Skeletal muscle satellite cell (primary cell): ENCODE results near the gene DEFB132.
"Not testable (repeated sequence)": the region's sequence is repeated elsewhere in the genome, so short reads cannot be mapped to it uniquely, and the experiment has no call there.

Source experiments
- H3K27me3 ChIP-seq: 2 replicates; pipeline ENCODE4 v1.7.0; 2013; ENCODE audit warnings: low read length; ENCODE audit not compliant: control insufficient read depth, insufficient read depth
- H3K36me3 ChIP-seq: 2 replicates; pipeline ENCODE4 v1.7.0; 2013; ENCODE audit warnings: mild to moderate bottlenecking, control low read depth, low read length; ENCODE audit not compliant: insufficient read depth
- H3K4me1 ChIP-seq: 2 replicates; pipeline ENCODE4 v1.7.0; 2013; ENCODE audit warnings: low read length; ENCODE audit not compliant: control insufficient read depth, insufficient read depth
- H3K4me2 ChIP-seq: 2 replicates; pipeline ENCODE4 v1.7.0; 2013; ENCODE audit warnings: mild to moderate bottlenecking, low read length
- H3K4me3 ChIP-seq: 2 replicates; pipeline ENCODE4 v1.7.0; 2013; ENCODE audit warnings: low read length
- H3K9ac ChIP-seq: 2 replicates; pipeline ENCODE4 v1.7.0; 2013; ENCODE audit warnings: mild to moderate bottlenecking, low read depth, low read length, moderate library complexity
- H3K9me3 ChIP-seq: replicated peaks from 2 replicates; pipeline ENCODE4 v1.7.0; 2013; ENCODE audit warnings: mild to moderate bottlenecking, control low read depth, low read length

DEFB132 gene

GRCh38 chr20:235891-236290 lies 21.6 kb upstream of the DEFB132 start:
- no peak overlapping the region for H3K4me3 ChIP-seq
- H3K4me1 ChIP-seq, result no peaks in the 10 kb centered on the region
- H3K9me3 ChIP-seq, result no peaks in the 10 kb centered on the region
- no peak overlapping the region for H3K4me2 ChIP-seq
- H3K9ac ChIP-seq, result no peak overlapping the region
- no peaks in the 10 kb centered on the region for H3K36me3 ChIP-seq
- peaks cover 17% of the 10 kb centered on the region for H3K27me3 ChIP-seq

- Histone ChIP-seq H3K9ac (no peak overlapping the region), H3K9me3 (no peaks in the 10 kb centered on the region), H3K4me2 (no peak overlapping the region), H3K27me3 (peaks cover 19% of the 10 kb centered on the region), H3K36me3 (no peaks in the 10 kb centered on the region), H3K4me3 (no peak overlapping the region), H3K4me1 (no peaks in the 10 kb centered on the region)
These were observed 20.0 kb upstream of the DEFB132 start for GRCh38 chr20:237489-237888.

GRCh38 chr20:237929-238328 lies 19.6 kb upstream of the DEFB132 start:
- no peak overlapping the region for H3K4me3 ChIP-seq
- H3K4me1 ChIP-seq, result no peaks in the 10 kb centered on the region
- H3K4me2 ChIP-seq, result no peak overlapping the region
- H3K27me3 ChIP-seq, result peaks cover 15% of the 10 kb centered on the region
- no peak overlapping the region for H3K9ac ChIP-seq
- no peaks in the 10 kb centered on the region for H3K9me3 ChIP-seq
- no peaks in the 10 kb centered on the region for H3K36me3 ChIP-seq

GRCh38 chr20:242905-243304 lies 14.6 kb upstream of the DEFB132 start:
- Histone ChIP-seq H3K4me1 (no peaks in the 10 kb centered on the region), H3K9me3 (no peaks in the 10 kb centered on the region), H3K27me3 (peaks cover 18% of the 10 kb centered on the region), H3K36me3 (no peaks in the 10 kb centered on the region), H3K9ac (no peak overlapping the region), H3K4me3 (no peak overlapping the region), H3K4me2 (no peak overlapping the region)

GRCh38 chr20:251354-251753 lies 6.2 kb upstream of the DEFB132 start:
- no peaks in the 10 kb centered on the region for H3K36me3 ChIP-seq
- H3K4me1 ChIP-seq, result no peaks in the 10 kb centered on the region
- peaks cover 23% of the 10 kb centered on the region for H3K27me3 ChIP-seq
- H3K9me3 ChIP-seq, result no peaks in the 10 kb centered on the region
- H3K4me2 ChIP-seq, result no peak overlapping the region
- H3K9ac ChIP-seq, result no peak overlapping the region
- H3K4me3 ChIP-seq, result no peak overlapping the region

GRCh38 chr20:252801-253200 lies 4.7 kb upstream of the DEFB132 start:
- no peaks in the 10 kb centered on the region for H3K9me3 ChIP-seq
- no peak overlapping the region for H3K9ac ChIP-seq
- no peak overlapping the region for H3K4me2 ChIP-seq
- peaks cover 34% of the 10 kb centered on the region for H3K27me3 ChIP-seq
- no peaks in the 10 kb centered on the region for H3K36me3 ChIP-seq
- H3K4me3 ChIP-seq, result no peak overlapping the region
- no peaks in the 10 kb centered on the region for H3K4me1 ChIP-seq

GRCh38 chr20:253447-253846 lies 4.1 kb upstream of the DEFB132 start:
- H3K4me3 ChIP-seq, H3K4me1 ChIP-seq: not testable (repeated sequence)

GRCh38 chr20:258269-258858 lies 840 bp downstream of the DEFB132 start:
- Histone ChIP-seq H3K9me3 (no peaks in the 10 kb centered on the region), H3K27me3 (peaks cover 47% of the 10 kb centered on the region), H3K4me1 (no peaks in the 10 kb centered on the region), H3K9ac (no peak overlapping the region), H3K4me3 (no peak overlapping the region), H3K4me2 (no peak overlapping the region), H3K36me3 (no peaks in the 10 kb centered on the region)

More at GRCh38 chr20:253447-253846, 4.1 kb upstream of the DEFB132 start:
- peaks cover 40% of the 10 kb centered on the region for H3K27me3 ChIP-seq
- not testable (repeated sequence) for H3K9ac ChIP-seq, H3K36me3 ChIP-seq, H3K4me2 ChIP-seq, H3K9me3 ChIP-seq

GRCh38 chr20:258963-259362 lies 1.4 kb downstream of the DEFB132 start:
- H3K9ac ChIP-seq, result no peak overlapping the region
- H3K9me3 ChIP-seq, result no peaks in the 10 kb centered on the region
- peaks cover 47% of the 10 kb centered on the region for H3K27me3 ChIP-seq
- no peaks in the 10 kb centered on the region for H3K36me3 ChIP-seq
- H3K4me3 ChIP-seq, result no peak overlapping the region
- H3K4me1 ChIP-seq, result no peaks in the 10 kb centered on the region
- H3K4me2 ChIP-seq, result no peak overlapping the region

- Histone ChIP-seq H3K4me3 (no peak overlapping the region), H3K4me1 (no peaks in the 10 kb centered on the region), H3K9ac (no peak overlapping the region), H3K9me3 (no peaks in the 10 kb centered on the region), H3K4me2 (no peak overlapping the region), H3K27me3 (peaks cover 47% of the 10 kb centered on the region), H3K36me3 (no peaks in the 10 kb centered on the region)
These were observed 2.5 kb downstream of the DEFB132 start for GRCh38 chr20:259981-260380.

- no peak overlapping the region for H3K4me3 ChIP-seq
- no peaks in the 10 kb centered on the region for H3K4me1 ChIP-seq
- H3K27me3 ChIP-seq, result peaks cover 30% of the 10 kb centered on the region
- H3K9me3 ChIP-seq, result no peaks in the 10 kb centered on the region
- H3K36me3 ChIP-seq, result no peaks in the 10 kb centered on the region
- H3K9ac ChIP-seq, result no peak overlapping the region
- H3K4me2 ChIP-seq, result no peak overlapping the region
These were observed 6.2 kb downstream of the DEFB132 start for GRCh38 chr20:263701-264100.
